PC-9 (cell line): ENCODE measurements around the gene ACTR3.

ENCODE experiments used
- CTCF ChIP-seq: fragments of 200-600 bp; sonication (generic); conservative IDR thresholded peaks from 2 replicates; pipeline ENCODE4 v1.6.1; 2017; ENCODE audit warnings: mixed run types, antibody characterized with exemption, mild to moderate bottlenecking, moderate library complexity
- EZH2 ChIP-seq: fragments of 200-600 bp; sonication (generic); IDR thresholded peaks from 2 replicates; pipeline ENCODE4 v1.8.0; 2017; ENCODE audit warnings: antibody characterized with exemption, low read depth

DNA sequence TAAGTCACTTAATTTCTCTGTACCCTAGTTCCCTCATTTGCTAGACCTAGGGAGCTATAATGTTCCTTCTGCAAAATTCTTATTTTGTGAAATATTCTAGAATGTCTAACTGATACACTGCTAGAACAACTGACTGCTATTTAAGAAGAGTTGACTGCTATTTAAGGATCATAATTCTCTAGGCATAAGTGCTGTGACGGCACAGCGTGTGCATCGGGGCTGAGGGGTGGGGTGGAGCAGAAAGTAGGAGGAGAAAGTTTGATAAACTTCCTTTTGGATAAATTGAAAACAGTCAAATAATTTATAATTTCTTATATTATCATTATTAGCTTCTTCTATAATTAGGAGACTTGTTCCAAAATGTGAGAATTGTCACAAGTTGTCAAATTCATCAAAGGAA is 10.4 kb upstream of the ACTR3 start:
- TF ChIP-seq CTCF, result no peak
- no peak for TF ChIP-seq EZH2
